IPS DF 6.9 (cell line): ENCODE measurements around the gene UVSSA.

Source experiments
- DNase-seq: peaks from one replicate; pipeline ENCODE4 v3.0.0-alpha.2; 2013; ENCODE audit warnings: low read depth, low spot score
- H3K27ac ChIP-seq: one replicate; pipeline ENCODE4 v1.5.1; 2013; ENCODE audit warnings: low read length, control low read depth
- H3K27me3 ChIP-seq: 2 replicates; pipeline ENCODE4 v1.6.1; 2013; ENCODE audit warnings: mild to moderate bottlenecking, low read length; ENCODE audit not compliant: control insufficient read depth, insufficient read depth
- H3K36me3 ChIP-seq: 2 replicates; pipeline ENCODE4 v1.6.1; 2013; ENCODE audit warnings: low read length; ENCODE audit not compliant: control insufficient read depth, insufficient read depth
- H3K4me1 ChIP-seq: 2 replicates; pipeline ENCODE4 v1.6.1; 2013; ENCODE audit warnings: low read length; ENCODE audit not compliant: control insufficient read depth, insufficient read depth
- H3K4me3 ChIP-seq: 2 replicates; pipeline ENCODE4 v1.5.1; 2013; ENCODE audit warnings: mild to moderate bottlenecking, low read length
- H3K9me3 ChIP-seq: 2 replicates; pipeline ENCODE4 v1.6.1; 2013; ENCODE audit warnings: low read length, inconsistent platforms; ENCODE audit not compliant: control insufficient read depth, insufficient read depth
- WGBS: extraction: QIAGEN DNeasy Blood & Tissue Kit; methylation state at CpG from one replicate; pipeline ENCODE4 v1.1.7; 2013; ENCODE audit warnings: mixed read lengths, missing lambda C conversion rate; ENCODE audit not compliant: insufficient read length, insufficient coverage; 5-methylcytosine and 5-hydroxymethylcytosine counted together

The UVSSA gene

DNA sequence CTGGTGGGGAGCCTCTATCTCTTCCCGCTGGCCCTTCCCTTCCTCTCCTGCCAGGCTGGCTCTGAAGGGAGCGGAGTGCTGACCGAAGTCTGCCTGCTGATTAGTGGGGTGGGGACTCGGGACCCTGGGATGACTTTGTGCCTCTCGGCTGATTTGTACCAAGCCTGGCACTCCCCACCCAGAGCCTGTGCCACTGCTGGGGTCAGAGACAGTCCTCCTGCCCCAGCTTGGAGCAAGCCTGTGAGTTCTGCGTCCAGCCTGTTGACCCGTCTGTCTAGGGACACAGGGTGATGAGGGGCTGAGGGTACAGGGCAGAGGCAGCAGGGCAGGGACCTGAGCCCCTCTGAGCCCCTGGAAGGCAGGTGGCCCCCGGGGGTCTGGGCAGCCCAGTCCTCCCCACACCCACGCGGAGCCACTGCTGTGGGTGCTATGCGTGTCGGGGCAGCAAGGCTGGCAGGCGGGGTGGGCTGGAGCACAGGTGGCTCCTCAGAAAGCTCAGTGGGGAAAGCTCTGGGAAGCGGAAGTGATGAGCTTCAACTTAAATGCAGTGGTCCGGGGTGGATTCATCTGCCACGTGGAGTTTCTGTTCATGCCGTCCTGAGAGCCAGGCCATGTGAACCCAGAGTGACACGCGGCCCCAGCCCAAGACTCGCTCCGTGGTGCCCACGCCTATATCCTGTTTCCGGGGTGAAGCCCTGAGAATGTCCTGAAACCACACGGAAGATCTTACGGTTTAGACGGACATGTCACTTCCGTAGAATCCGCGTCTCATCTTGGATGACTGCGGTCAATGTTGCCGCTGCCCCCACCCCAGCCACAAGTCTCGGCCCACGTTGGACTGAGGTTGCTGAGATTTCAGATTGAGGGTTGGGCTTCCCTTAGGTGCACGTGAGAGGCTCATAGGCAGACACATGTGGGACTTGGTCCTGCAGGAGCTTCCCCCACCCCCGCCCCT lies 21.1 kb upstream of the UVSSA start:
- no peak for DNase-seq
- no CpG with 5 or more reads among the region's 35 CpGs for WGBS
- no peaks in the 10 kb centered on the region for H3K9me3 ChIP-seq
- no peaks in the 10 kb centered on the region; the same call in 1 of the 2 replicates for H3K4me1 ChIP-seq
- no peak overlapping the region for H3K4me3 ChIP-seq
- H3K27ac ChIP-seq: no peak overlapping the region
- no peaks in the 10 kb centered on the region for H3K27me3 ChIP-seq
- peaks cover 32% of the 10 kb centered on the region for H3K36me3 ChIP-seq

DNA sequence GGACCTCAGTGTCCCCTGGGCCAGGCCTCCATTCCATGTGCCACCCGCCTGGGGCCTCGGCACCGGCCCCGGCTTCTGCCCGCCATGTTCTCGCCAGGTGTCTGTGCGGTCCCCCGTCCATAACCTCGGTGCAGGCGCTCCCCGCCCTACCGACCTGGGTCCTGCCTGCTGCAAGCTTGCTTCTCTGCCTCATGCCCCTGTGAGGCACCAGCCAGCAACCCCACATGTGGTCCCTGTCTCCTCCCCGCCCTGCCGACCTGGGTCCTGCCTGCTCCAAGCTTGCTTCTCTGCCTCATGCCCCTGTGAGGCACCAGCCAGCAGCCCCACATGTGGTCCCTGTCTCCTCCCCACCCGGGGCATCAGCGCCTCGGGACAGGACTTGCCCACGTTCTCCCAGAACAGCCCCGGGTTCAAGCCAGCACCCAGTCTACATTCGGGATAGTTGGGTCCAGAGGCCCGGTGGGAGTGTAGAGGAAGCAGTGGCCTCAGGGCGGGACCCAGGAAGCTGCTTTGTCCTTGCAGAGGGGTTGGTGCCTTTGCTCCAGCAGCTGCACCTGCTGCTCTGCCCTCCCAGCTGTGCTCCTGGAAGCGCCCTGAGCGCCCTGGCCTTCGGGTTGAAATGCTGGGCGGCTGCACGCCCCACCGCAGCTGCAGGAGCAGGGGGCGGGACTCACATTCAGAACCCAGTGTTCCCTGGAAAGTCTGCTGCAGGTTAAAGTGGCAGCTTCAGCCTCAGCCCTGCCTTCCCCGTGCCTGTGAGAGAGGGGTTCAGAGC lies 20.1 kb upstream of the UVSSA start:
- Histone ChIP-seq H3K4me3 (no peak overlapping the region), H3K9me3 (no peaks in the 10 kb centered on the region), H3K36me3 (peaks cover 32% of the 10 kb centered on the region), H3K27ac (no peak overlapping the region), H3K27me3 (no peaks in the 10 kb centered on the region), H3K4me1 (no peaks in the 10 kb centered on the region; the same call in 1 of the 2 replicates)
- no peak for DNase-seq
- WGBS: no CpG with 5 or more reads among the region's 30 CpGs

- H3K36me3 ChIP-seq: peaks cover 34% of the 10 kb centered on the region
- no peak for DNase-seq
- no CpG with 5 or more reads among the region's 33 CpGs for WGBS
- H3K27ac ChIP-seq: no peak overlapping the region
- H3K9me3 ChIP-seq: no peaks in the 10 kb centered on the region
- H3K4me3 ChIP-seq: no peak overlapping the region
- no peaks in the 10 kb centered on the region; the same call in 1 of the 2 replicates for H3K4me1 ChIP-seq
- H3K27me3 ChIP-seq: no peaks in the 10 kb centered on the region
Observed at GRCh38 chr4:1327526-1328266, 19.3 kb upstream of the UVSSA start.

GRCh38 chr4:1328267-1329155 lies 18.5 kb upstream of the UVSSA start:
- Histone ChIP-seq H3K36me3 (peaks cover 35% of the 10 kb centered on the region), H3K27ac (no peak overlapping the region), H3K9me3 (no peaks in the 10 kb centered on the region), H3K4me1 (no peaks in the 10 kb centered on the region; the same call in 1 of the 2 replicates), H3K4me3 (no peak overlapping the region), H3K27me3 (no peaks in the 10 kb centered on the region)
- WGBS: no CpG with 5 or more reads among the region's 51 CpGs
- DNase-seq: no peak

GRCh38 chr4:1329408-1330371 lies 17.3 kb upstream of the UVSSA start:
- Histone ChIP-seq H3K4me1 (no peaks in the 10 kb centered on the region; the same call in 1 of the 2 replicates), H3K36me3 (peaks cover 35% of the 10 kb centered on the region), H3K27ac (no peak overlapping the region), H3K9me3 (no peaks in the 10 kb centered on the region), H3K4me3 (no peak overlapping the region), H3K27me3 (no peaks in the 10 kb centered on the region)
- DNase-seq: no peak
- no CpG with 5 or more reads among the region's 34 CpGs for WGBS

DNA sequence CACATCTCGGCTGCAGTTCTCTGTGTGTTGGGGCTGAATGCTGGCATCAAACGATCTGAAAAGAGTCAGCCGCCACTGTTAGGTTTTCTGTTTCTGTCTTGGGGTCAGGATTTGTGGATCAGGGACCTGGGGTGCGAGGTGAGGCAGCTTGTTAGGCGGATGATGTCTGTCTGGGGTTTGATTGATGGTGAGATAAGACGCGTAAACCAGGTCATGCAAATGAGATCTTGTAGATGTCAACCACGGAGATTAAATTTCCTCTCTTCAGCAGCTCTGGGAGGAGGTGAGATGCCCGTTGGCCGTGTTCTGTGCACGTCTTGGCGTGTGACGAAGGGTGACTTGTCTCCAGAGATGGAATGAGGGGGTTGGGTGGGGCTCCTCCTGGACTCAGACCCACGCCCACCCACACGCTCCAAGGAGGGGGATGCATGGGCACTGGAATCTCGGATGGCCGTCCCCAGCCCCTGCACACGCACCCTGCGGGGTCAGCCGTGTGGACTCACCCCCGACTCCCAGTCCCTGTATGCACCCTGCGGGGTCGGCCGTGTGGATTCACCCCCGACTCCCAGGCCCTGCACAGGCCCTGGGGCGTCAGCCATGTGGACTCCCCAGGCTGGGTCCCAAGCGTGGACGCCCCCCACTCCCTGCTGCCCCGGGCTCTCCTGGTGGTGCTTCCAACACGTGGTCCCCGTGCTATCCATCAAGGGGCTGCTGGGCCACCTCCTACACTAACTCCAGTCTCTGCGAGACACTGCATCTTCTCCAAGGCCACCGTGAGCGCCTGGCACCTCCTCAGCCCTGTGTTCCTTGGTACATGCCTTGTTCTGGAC lies 16.0 kb upstream of the UVSSA start:
- H3K4me3 ChIP-seq: no peak overlapping the region
- no peaks in the 10 kb centered on the region for H3K9me3 ChIP-seq
- WGBS: no CpG with 5 or more reads among the region's 34 CpGs
- no peak for DNase-seq
- no peaks in the 10 kb centered on the region for H3K27me3 ChIP-seq
- no peaks in the 10 kb centered on the region; the same call in 1 of the 2 replicates for H3K4me1 ChIP-seq
- H3K36me3 ChIP-seq: peaks cover 30% of the 10 kb centered on the region
- no peak overlapping the region for H3K27ac ChIP-seq

DNA sequence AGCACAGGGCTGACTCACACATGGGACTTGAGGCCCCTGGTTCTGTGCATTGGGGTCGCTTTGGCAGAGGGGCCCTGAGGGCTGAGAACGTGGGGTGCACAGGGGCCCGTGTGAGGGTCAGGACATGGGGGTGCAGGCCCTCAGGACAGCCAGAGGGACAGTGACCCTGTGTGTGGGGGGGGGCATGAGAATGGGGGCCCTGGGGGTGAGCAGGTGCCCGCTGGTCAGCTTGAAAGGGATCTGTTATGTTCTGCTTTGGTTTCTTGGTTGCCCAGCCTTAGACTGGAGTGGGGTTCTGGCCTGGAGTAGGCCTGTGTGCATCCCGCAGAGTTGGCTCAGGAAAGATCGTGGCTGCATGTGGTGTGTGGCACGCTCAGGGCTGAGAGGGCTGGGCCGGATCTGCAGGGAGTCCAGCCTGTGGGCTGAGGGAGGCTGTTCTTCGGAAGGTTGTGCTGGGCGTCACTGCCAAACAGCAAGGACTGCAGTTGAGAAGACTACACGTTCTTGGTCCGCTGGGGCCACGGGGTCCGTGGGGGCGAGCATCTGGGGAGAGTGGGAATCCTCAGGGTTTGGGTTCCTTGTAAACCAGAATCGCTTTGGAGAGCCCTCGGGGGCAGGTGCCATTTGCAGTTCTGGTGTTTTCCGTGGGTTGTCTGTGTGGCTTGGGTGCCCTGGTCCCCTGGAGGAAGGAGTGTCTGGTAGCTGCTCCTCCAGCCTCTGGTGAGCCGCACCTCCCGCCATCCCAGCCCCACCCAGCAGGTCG lies 15.2 kb upstream of the UVSSA start:
- no peak for DNase-seq
- no peak overlapping the region for H3K4me3 ChIP-seq
- no peaks in the 10 kb centered on the region for H3K27me3 ChIP-seq
- no peak overlapping the region for H3K27ac ChIP-seq
- no peaks in the 10 kb centered on the region for H3K9me3 ChIP-seq
- no CpG with 5 or more reads among the region's 21 CpGs for WGBS
- H3K36me3 ChIP-seq: peaks cover 29% of the 10 kb centered on the region
- no peaks in the 10 kb centered on the region; the same call in 1 of the 2 replicates for H3K4me1 ChIP-seq

DNA sequence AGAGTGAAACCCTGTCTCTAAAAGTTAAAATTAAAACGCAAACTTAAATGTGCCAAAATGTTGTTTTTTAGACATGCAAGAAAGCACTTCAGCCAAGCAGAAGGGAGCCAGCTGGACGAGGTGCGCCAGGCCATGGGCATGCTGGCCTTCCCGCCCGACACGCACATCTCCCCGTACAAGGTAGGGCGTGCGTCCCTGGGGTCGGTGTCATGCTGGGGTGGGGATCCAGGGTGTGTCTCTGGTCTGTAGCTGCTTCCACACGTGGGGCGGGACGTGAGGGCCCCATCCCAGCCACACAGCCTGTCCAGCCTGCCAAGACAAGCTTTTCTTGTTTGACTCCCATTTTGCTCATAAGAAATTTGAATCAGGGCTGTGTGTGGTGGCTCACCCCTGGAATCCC lies 14.3 kb upstream of the UVSSA start:
- H3K36me3 ChIP-seq: peaks cover 30% of the 10 kb centered on the region
- H3K27ac ChIP-seq: no peak overlapping the region
- no peak for DNase-seq
- no peaks in the 10 kb centered on the region for H3K9me3 ChIP-seq
- H3K27me3 ChIP-seq: no peaks in the 10 kb centered on the region
- H3K4me1 ChIP-seq: no peaks in the 10 kb centered on the region; the same call in 1 of the 2 replicates
- WGBS: no CpG with 5 or more reads among the region's 13 CpGs
- H3K4me3 ChIP-seq: no peak overlapping the region
